Left lung (tissue), 10 donors: Measurements from ENCODE around the gene BEAN1. TPM values are rescaled to one million over a fixed set of nuclear protein-coding genes. Genes with fewer than 3 reads are reported as not detected.
A peak's percentile ranks its signal among the peaks of the same experiment; 100 is the strongest.

ENCODE experiments used
- ATAC-seq: fragments of 200-7000 bp; cut with Tn5 transposase; one replicate; pipeline ENCODE4 v1.9.1; 2020; ENCODE audit warnings: moderate library complexity
- DNase-seq, 4 donors: peaks; one replicate each; pipeline ENCODE4 v3.0.0-alpha.2; 2013 to 2020
- H3K27ac ChIP-seq, 2 donors: fragments of 200-600 bp; sonication (generic) in 1 of 2; one replicate each; pipeline versions ENCODE4 v1.5.0 to v1.8.0; 2020 to 2021
- H3K27me3 ChIP-seq, 2 donors: fragments of 200-600 bp; sonication (generic) in 1 of 2; one replicate each; pipeline versions ENCODE4 v1.5.0 to v1.8.0; 2020 to 2021
- H3K36me3 ChIP-seq, 2 donors: fragments of 200-600 bp; sonication (generic) in 1 of 2; one replicate each; pipeline versions ENCODE4 v1.5.0 to v1.8.0; 2020 to 2021
- H3K4me1 ChIP-seq, 2 donors: fragments of 200-600 bp; one replicate each; pipeline ENCODE4 v1.8.0; 2021
- H3K4me3 ChIP-seq, 2 donors: fragments of 200-600 bp; sonication (generic) in 1 of 2; one replicate each; pipeline versions ENCODE4 v1.5.0 to v1.8.0; 2020 to 2021; ENCODE audit warnings: mild to moderate bottlenecking in 1 of 2
- H3K9me3 ChIP-seq, 2 donors: fragments of 200-600 bp; sonication (generic) in 1 of 2; one replicate each; pipeline versions ENCODE4 v1.5.0 to v1.8.0; 2020 to 2021
- CTCF ChIP-seq, 2 donors: fragments of 200-600 bp; sonication (generic) in 1 of 2; IDR thresholded peaks; one replicate each; pipeline versions ENCODE4 v1.5.0 to v1.8.0; 2021; ENCODE audit warnings: antibody characterized with exemption in 2 of 2
- intact Hi-C, 2 donors: fragments of 100-400 bp; cut with DNase I; formaldehyde crosslinking; loops; one replicate each; pipeline versions ENCODE4 v1.11.2 to v1.14.2; 2022
- polyA plus RNA-seq, 6 donors: library from polyadenylated mRNA; unstranded; fragments of 120-200 nt; gene quantifications; one replicate each; pipeline ENCODE4 v1.2.1, GENCODE V29; 2013; ENCODE audit not compliant: insufficient read length in 6 of 6
- total RNA-seq, 2 donors: library from RNA; stranded (reverse); fragmentation: NEBNext Ultra II Directional; extraction: Animal tissue kit (Norgen Biotek cat#: 25700); gene quantifications; one replicate each; pipeline ENCODE4 v1.2.1, GENCODE V29; 2021
- donor health status: DM: no; HTN: yes; CAD: no.
- donor health status: DM: no; HTN: no; CAD: no.

The BEAN1 gene
- total and polyA plus RNA-seq, 8 donors: 0.65 to 13.6 (median 10.8) TPM

GRCh38 chr16:66503612-66504011 lies 76.5 kb downstream of the BEAN1 start:
- DNase-seq (no peak), ATAC-seq (no peak)
- Histone ChIP-seq H3K27me3 (no peaks in the 10 kb centered on the region), H3K4me3 (no peak overlapping the region), H3K4me1 (peaks cover 6 to 22% of the 10 kb centered on the region in 2 donors), H3K9me3 (no peaks in the 10 kb centered on the region), H3K36me3 (no peaks in the 10 kb centered on the region), H3K27ac (no peak overlapping the region)
- intact Hi-C loops: no loop called here
- no peak for TF ChIP-seq CTCF (IDR thresholded peaks at IDR 0.05)

GRCh38 chr16:66507731-66508239 lies 80.7 kb downstream of the BEAN1 start:
- intact Hi-C loops: no loop called here
- no peak for ATAC-seq
- Histone ChIP-seq H3K27ac (peak overlapping the region; percentile 44 to 63), H3K27me3 (no peaks in the 10 kb centered on the region), H3K9me3 (no peaks in the 10 kb centered on the region), H3K36me3 (no peaks in the 10 kb centered on the region), H3K4me1 (peaks cover 30 to 60% of the 10 kb centered on the region in 2 donors), H3K4me3 (no peak overlapping the region)
- no peak for TF ChIP-seq CTCF (IDR thresholded peaks at IDR 0.05)
- no peak for DNase-seq

- no peak overlapping the region for H3K4me3 ChIP-seq
- no peaks in the 10 kb centered on the region for H3K9me3 ChIP-seq
- peak; percentile 58 for ATAC-seq
- intact Hi-C loops: no loop called here
- no peak for DNase-seq
- peaks cover 30 to 61% of the 10 kb centered on the region in 2 donors for H3K4me1 ChIP-seq
- H3K27me3 ChIP-seq: no peaks in the 10 kb centered on the region
- no peaks in the 10 kb centered on the region for H3K36me3 ChIP-seq
- TF ChIP-seq CTCF (IDR thresholded peaks at IDR 0.05): no peak
- H3K27ac ChIP-seq: peak overlapping the region; percentile 44 to 63
Measured at GRCh38 chr16:66508248-66508913, 81.3 kb downstream of the BEAN1 start.

GRCh38 chr16:66508914-66509496 lies 81.9 kb downstream of the BEAN1 start:
- Histone ChIP-seq H3K36me3 (no peaks in the 10 kb centered on the region), H3K27me3 (no peaks in the 10 kb centered on the region), H3K4me1 (peaks cover 30 to 63% of the 10 kb centered on the region in 2 donors), H3K9me3 (no peaks in the 10 kb centered on the region), H3K4me3 (no peak overlapping the region), H3K27ac (peak overlapping the region; percentile 44 to 63)
- intact Hi-C loops: no loop called here
- DNase-seq: no peak
- no peak for ATAC-seq
- no peak for TF ChIP-seq CTCF (IDR thresholded peaks at IDR 0.05)

- ATAC-seq: no peak
- H3K4me1 ChIP-seq: peaks cover 30 to 63% of the 10 kb centered on the region in 2 donors
- peak overlapping the region in 1 of 2 donors; percentile 63 for H3K27ac ChIP-seq
Measured at GRCh38 chr16:66509576-66509975, 82.5 kb downstream of the BEAN1 start.

More at GRCh38 chr16:66509576-66509975, 82.5 kb downstream of the BEAN1 start:
- no peak for TF ChIP-seq CTCF (IDR thresholded peaks at IDR 0.05)
- intact Hi-C loops: no loop called here
- DNase-seq: no peak
- Histone ChIP-seq H3K9me3 (no peaks in the 10 kb centered on the region), H3K36me3 (no peaks in the 10 kb centered on the region), H3K27me3 (no peaks in the 10 kb centered on the region), H3K4me3 (no peak overlapping the region)
